Stimulated activated CD4-positive, alpha-beta T cell treated with anti-CD3 and anti-CD28 coated beads, Interleukin-2, amount 100 ng/mL, for 4 hours (primary cell): ENCODE results near the gene PRPF8.

Experiments used
- DNase-seq: peaks from one replicate; pipeline ENCODE4 v3.0.0-alpha.2; 2020; ENCODE audit warnings: low read depth

Gene PRPF8

GRCh38 chr17:1644493-1645206 lies 40.0 kb downstream of the PRPF8 start:
- peak; percentile 24 for DNase-seq

- no peak for DNase-seq
Observed at GRCh38 chr17:1643999-1644492, 40.6 kb downstream of the PRPF8 start.

DNA sequence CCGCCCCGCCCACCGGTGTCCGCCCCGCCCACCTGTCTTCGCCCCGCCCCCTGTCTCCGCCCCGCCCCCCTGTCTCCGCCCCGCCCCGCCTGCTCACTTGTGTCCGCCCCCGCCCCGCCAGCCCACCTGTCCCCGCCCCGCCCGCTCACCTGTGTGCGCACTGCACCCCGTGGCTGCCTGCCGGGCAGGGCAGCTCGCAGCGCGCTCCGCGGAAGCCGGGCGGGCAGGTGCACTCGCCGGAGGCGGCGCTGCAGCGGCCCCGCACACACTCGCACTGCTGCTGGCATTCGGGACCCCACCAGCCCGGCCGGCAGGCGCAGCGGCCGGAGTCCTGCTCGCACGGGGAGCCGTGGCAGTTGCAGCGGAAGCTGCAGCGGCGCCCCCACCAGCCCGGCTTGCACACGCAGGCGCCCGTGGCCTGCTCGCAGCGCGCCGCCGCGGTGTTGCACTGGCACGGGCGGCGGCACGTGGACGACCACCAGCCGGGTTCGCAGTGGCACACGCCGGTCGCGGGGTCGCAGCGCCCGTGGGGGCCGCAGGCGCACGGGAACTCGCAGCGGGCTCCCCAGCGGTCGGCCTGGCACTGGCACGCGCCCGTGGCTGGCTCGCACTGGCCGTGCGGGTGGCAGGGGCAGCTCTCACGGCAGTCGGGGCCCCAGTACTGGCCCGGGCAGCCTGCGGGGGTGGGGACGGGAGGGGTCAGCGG lies 41.2 kb downstream of the PRPF8 start:
- peak; percentile 52 for DNase-seq

DNA sequence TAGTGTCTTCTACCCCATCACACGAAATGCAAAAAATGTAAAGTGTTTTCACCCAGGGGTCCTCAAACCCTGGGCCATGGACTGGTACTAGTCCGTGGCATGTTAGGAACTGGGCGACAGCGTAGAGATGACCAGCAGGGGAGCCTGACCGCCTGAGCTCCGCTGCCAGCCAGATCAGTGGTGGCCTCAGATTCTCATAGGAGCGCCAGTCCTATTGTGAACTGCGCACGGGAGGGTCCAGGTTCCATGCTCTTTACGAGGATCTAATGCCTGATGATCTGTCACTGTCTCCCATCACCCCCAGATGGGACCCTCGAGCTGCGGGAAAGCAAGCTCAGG lies 43.6 kb downstream of the PRPF8 start:
- no peak for DNase-seq

GRCh38 chr17:1640329-1641064 lies 44.2 kb downstream of the PRPF8 start:
- no peak for DNase-seq

DNA sequence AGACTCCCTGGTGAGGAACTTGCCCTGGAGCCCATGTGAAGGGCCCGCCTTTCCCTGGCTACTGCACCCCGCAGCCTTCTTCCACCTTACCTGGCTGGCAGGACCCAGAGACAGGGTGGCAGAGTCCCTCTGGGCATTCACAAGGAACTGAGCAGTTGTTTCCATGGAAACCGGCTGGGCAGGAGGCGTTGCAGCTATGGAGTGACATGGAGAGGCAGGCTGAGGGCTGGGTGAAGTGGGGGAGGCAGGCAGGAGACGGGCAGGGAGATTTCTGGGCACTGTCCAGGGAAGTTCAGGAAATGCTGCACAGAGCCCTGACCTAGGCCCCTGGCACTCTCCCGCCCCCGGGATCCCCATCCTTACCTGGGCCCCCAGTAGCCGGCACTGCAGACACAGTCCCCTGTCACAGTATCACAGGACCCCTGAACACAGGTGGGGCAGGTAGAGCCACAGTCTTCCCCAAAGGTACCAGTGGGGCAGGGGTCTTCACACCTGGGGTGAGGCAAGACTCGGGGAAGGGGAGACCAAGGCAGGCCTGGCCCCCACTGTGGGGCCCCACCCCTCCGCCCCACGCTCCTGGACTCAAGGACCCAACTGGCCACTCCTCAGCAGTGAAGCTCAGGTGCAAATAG lies 45.0 kb downstream of the PRPF8 start:
- DNase-seq, result no peak

DNA sequence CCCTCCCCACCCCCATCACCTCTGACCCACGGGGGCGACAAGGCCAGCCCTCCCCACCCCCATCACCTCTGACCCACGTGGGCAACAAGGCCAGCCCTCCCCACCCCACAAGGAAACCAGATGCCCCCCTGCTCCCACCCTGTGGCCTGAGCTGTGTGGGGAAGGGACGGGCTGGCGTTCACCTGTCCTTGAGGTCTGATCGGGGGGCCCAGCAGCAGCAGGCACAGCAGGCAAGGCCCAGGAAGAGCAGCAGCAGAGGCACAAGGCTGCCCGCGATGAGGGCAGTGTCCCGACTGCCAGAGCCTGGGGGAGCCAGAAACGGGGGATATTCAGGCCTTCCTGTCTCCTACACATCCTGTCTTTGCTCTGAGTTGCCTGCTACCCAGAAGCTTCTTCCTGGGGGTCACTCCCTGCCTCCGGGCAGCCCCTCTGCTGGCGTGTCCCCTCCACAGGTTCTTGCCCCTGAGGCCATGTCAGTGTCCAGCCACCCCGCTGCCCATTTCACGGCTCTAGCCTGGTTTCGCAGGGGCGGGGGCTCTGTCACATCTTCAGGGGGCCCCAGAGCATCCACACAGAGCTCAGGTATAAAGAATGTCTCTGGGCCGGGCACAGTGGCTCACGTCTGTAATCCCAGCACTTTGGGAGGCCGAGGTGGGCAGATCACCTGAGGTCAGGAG lies 45.9 kb downstream of the PRPF8 start:
- DNase-seq, result no peak

GRCh38 chr17:1638171-1638590 lies 46.5 kb downstream of the PRPF8 start:
- no peak for DNase-seq

DNA sequence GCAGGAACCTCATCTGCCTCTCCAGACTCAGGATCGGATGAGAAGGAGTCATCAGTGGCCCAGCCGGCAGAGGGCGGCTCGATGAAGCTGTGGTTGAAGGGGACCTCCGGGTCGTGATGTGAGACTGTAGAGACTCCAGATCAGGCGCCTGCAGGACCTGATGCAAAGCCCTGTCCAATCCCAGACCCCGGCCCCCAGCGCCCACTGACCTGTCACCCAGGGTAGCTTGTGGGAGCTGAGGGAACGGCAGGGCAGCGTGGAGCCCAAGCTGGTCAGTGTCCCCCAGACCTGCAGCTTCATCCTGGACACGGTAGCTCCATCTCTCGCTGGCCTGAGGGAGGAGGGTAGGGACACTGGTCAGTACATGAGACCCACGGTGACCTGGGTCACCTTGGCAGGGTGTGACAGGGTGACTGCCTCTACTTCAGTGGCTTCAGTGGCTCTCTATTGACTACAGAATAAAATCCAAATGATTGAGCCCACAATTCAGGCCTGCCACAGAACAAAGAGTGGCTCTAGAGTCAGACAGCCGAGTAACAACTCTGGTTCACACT lies 47.9 kb downstream of the PRPF8 start:
- no peak for DNase-seq

DNA sequence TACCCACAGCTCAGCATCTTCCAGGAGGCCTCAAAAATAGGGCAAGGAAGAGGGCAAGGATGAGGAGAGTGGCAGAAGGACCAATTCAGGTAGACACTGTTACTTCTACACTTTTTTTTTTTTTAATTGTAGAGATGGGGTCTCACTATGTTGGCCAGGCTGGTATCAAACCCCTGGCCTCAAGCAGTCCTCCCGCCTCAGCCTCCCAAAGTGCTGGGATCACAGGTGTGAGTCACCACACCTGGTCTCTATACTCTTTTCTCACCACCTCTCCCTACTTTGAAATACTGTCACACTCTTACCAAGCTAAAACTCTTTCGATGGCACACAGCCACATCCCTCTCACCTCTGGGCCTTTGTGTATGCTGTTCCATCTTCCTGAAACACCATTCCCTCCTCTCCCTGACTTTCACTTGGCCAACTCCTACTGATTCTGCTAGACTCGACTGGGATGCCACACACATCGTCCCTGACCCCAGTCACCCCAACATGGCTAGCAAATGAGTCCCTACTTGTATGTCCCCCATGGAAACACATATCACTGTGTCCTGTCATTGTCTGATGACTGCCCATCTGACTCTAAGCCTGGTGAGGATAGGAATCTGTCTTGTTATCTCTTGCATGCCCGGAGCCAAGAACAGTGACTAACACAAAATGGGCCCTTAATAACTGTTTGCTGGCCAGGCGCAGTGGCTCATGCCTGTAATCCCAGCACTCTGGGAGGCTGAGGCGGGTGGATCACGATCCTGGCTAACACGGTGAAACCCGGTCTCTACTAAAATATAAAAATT lies 48.8 kb downstream of the PRPF8 start:
- no peak for DNase-seq

- no peak for DNase-seq
Observed at GRCh38 chr17:1634841-1635650, 49.6 kb downstream of the PRPF8 start.

DNA sequence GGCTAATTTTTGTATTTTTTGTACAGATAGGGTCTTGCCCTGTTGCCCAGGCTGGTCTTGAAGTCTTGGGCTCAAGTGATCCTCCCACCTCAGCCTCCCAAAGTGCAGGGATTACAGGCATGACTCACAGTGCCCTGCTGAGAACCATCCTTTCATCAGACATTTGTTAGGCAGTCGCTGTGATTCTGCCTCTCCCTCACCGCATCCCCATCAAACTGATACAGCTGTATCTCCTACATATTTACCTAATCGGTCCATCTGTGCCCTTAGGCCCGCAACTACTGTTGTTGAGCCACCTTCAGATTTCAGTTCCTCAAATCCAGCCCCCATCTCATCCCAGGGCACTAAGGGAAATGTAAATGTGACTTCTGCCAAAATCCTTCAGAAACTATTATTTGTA lies 54.0 kb downstream of the PRPF8 start:
- DNase-seq, result no peak

GRCh38 chr17:1629504-1630310 lies 55.0 kb downstream of the PRPF8 start:
- peak; percentile 57 for DNase-seq

GRCh38 chr17:1628856-1629503 lies 55.7 kb downstream of the PRPF8 start:
- DNase-seq, result peak; percentile 77

DNA sequence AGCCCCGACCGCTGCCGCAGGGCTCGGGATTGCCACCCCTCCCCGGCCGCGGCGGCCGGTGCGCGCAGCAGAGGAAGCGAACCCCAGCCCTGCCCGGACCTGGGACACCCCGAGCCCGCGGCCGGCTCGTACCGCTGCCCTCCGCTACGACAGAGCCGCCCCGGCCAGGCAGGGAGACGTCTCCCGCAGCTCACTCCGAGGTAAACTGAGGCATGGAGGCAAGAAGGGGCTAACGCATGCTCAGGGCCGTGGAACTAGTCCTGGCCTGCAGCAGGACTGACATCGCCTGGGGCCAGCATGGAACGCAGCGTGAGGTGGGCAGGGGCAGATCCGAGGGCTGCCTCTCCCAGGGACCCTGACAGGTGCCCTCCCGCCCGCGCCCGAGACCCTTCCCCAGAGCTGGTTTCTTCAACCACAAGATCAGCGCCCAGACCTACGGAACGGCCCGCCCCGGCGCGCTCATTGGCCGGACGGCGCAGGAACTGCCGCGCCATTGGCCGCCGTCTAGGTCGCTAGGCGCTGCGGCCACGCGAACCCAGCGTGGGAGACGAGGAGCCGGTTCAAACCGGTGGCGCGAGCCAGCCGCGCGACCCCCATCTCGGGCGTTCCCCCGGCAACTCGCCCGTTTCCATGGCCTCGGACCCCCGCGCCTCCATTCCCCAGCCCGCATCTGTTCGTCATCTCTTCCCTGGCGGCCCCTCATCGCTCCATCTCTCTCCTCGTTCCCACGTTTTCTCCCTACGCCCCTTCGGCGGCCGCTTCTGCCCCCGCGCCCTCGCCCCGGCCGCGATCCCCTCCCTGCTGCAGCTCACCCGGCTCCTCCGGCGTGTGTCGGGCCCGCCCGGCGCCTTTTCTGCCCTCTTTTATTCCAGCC lies 56.4 kb downstream of the PRPF8 start, which contains the start of gene SLC43A2:
TSS of gene SLC43A2 (minus strand) at position 853 of the 874 bp plus-strand sequence. CDS start 960 bp downstream, outside the sequence.
- peak; percentile 66 for DNase-seq

- no peak for DNase-seq
Observed at GRCh38 chr17:1627182-1627981, 57.3 kb downstream of the PRPF8 start.
